ENCODE results near the gene RASGRF1. TPM values are rescaled to one million over a fixed set of nuclear protein-coding genes. Genes with fewer than 3 reads are reported as not detected.

RASGRF1 gene
- total RNA-seq, 1 experiment from 2014 or later, result 0.59 TPM

- no peaks in the 10 kb centered on the region for H3K4me1 ChIP-seq (ENCODE audit: control insufficient read depth, insufficient read depth, low read length)
- no peaks in the 10 kb centered on the region; the same call in 1 of the 2 replicates for H3K27me3 ChIP-seq (ENCODE audit: control insufficient read depth, insufficient read depth, low read length)
- ChIA-PET POLR2A (interaction anchor here (0.6 kb wide), 1 partner anchor 27 kb away, joined by 3 read pairs; no protein-coding TSS in a partner anchor), CTCF (interaction anchor here (0.5 kb wide), 1 partner anchor 728 kb away, joined by 5 read pairs; no protein-coding TSS in a partner anchor)
- DNase-seq (ENCODE audit: low read depth, low spot score), result no peak
- no peak overlapping the region for H3K27ac ChIP-seq (ENCODE audit: low read length)
- H3K9me3 ChIP-seq (ENCODE audit: control insufficient read depth, insufficient read depth, low read depth, low read length), result no peaks in the 10 kb centered on the region
- intact Hi-C loops (cut with micrococcal nuclease; ENCODE audit: unreplicated experiment), result no loop called here
- H3K4me3 ChIP-seq (ENCODE audit: low read depth in 2 of 2, low read length in 2 of 2), result no peak overlapping the region
- no peak for TF ChIP-seq SIN3A (IDR thresholded peaks at IDR 0.05; ENCODE audit: borderline replicate concordance, insufficient read depth, low read depth, low read length)
- TF ChIP-seq TCF7L2 (IDR thresholded peaks at IDR 0.05; ENCODE audit: low read depth, low read length), result no peak
- in situ Hi-C loops (cut with HindIII; ENCODE audit: low pct_unique_long_range_greater_than_20kb, low sequenced_read_pairs), result no loop called here
- ATAC-seq, result no peak
- BruUV-seq (replicated peaks), result no TSS peak
- H3K36me3 ChIP-seq (ENCODE audit: control insufficient read depth, insufficient read depth, low read length), result no peaks in the 10 kb centered on the region
These were observed 23.3 kb downstream of the RASGRF1 start for GRCh38 chr15:79067072-79067833.

- H3K4me1 ChIP-seq (ENCODE audit: control insufficient read depth, insufficient read depth, low read length), result no peaks in the 10 kb centered on the region
- ATAC-seq, result no peak
- no peak overlapping the region for H3K4me3 ChIP-seq (ENCODE audit: low read depth in 2 of 2, low read length in 2 of 2)
- peaks cover 2% of the 10 kb centered on the region for H3K27me3 ChIP-seq (ENCODE audit: control insufficient read depth, insufficient read depth, low read length)
- BruUV-seq (replicated peaks), result no TSS peak
- intact Hi-C loops (cut with micrococcal nuclease; ENCODE audit: unreplicated experiment) (no loop called here), in situ Hi-C loops (cut with HindIII; ENCODE audit: low pct_unique_long_range_greater_than_20kb, low sequenced_read_pairs) (no loop called here)
- TF ChIP-seq POLR2AphosphoS5 (IDR thresholded peaks at IDR 0.05; ENCODE audit: low read depth, low read length) (no peak), REST (IDR thresholded peaks at IDR 0.05; ENCODE audit: insufficient read depth in 1 of 2, low read depth in 2 of 2, low read length in 1 of 2) (no peak), CTCF (IDR thresholded peaks at IDR 0.05) (no peak), SIN3A (IDR thresholded peaks at IDR 0.05; ENCODE audit: borderline replicate concordance, insufficient read depth, low read depth, low read length) (no peak)
- H3K36me3 ChIP-seq (ENCODE audit: control insufficient read depth, insufficient read depth, low read length), result no peaks in the 10 kb centered on the region
- no peak for DNase-seq (ENCODE audit: low read depth, low spot score)
- POLR2A ChIA-PET, result interaction anchor here (0.6 kb wide), 1 partner anchor 27 kb away, joined by 3 read pairs; no protein-coding TSS in a partner anchor
- CTCF ChIA-PET, result interaction anchor here (0.5 kb wide), 1 partner anchor 729 kb away, joined by 5 read pairs; no protein-coding TSS in a partner anchor
- H3K27ac ChIP-seq (ENCODE audit: low read length), result no peak overlapping the region
- no peaks in the 10 kb centered on the region for H3K9me3 ChIP-seq (ENCODE audit: control insufficient read depth, insufficient read depth, low read depth, low read length)
These were observed 24.0 kb downstream of the RASGRF1 start for GRCh38 chr15:79066391-79067071.

Data from Panc1 (cell line).